Stimulated activated CD4-positive, alpha-beta T cell treated with anti-CD3 and anti-CD28 coated beads, Interleukin-2, amount 100 ng/mL, for 24 hours (primary cell): ENCODE measurements around the gene NELFCD.
"Not testable (repeated sequence)": the region's sequence is repeated elsewhere in the genome, so short reads cannot be mapped to it uniquely, and the experiment has no call there.

Source experiments
- DNase-seq, 2 donors: peaks; one replicate each; pipeline ENCODE4 v3.0.0-alpha.2; 2020

The NELFCD gene

DNA sequence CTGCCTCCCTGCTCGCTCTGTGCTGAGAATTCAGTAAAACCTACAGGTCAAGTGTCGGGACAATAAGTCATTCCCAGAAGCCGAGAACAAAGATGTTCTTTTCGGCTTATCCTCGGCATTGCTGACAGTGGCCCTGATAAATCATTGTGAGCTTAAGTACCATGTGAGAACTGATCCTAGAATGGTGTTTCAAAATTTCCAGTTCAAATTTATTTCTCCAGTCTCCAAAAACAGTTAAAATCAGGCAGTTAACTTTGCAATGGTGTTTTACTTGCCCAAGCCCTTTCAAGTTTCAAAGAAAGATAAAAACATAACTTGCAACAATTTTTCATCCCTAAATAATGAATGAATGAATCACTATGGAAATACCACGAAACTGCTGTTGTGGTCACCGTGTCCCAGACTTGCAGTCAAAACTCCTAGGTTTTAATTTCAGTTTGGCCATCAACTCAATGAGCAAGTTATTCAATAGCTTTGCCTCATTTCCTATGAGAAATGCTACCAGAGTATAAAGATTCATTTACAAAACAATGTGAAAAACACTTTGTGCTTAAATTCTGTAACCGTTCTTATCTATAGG is 46.8 kb downstream of the NELFCD start:
- no peak for DNase-seq

DNA sequence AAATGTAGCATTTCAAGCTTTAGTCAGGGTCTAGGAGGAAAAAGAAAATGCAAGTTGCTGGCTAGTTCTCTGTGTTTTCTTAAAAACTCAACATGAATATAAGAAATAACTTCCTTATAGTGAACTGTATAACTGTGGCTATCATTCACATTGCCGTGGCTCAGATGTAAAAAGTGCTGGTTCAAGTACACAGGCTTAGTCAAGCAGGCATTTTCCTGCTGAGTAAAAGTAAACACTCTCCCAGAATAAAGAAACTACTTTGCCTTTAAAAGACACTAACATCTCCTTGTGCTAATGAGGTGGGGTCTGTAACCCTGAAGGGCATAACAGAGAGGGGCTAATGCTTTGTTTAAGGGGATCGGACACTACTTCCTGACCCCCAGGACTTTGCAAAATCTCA is 47.8 kb downstream of the NELFCD start:
- no peak for DNase-seq

DNA sequence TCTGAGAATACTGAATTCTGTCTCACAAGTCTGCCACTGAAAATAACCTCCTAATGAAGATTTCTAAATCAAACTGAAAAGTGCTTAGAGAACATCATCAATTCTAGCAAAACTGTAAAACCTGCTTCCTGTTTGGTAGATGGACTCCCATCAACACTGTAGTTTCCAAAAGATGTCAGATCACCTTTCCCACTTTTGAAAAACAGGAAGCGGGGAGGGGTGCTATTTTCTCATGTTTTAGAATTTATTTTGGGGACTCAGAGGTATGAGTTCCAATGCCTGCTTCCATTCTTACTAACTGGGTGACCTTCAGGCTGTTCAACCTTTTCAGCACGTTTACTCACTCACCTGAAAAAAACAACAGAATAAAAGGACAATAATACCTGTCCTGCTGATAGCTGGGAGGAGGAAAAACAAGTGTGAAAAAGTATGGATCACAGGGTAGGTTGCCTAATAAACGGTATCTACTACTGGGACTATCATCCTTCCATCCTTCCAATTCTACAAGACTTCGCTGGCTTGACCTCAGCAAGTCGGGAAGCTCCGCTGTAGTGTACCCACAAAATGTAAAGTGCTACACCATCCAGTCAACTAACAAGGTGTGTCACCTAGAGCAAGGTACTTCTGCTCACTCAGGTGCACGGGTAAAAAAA is 50.0 kb downstream of the NELFCD start:
- DNase-seq, result no peak

DNA sequence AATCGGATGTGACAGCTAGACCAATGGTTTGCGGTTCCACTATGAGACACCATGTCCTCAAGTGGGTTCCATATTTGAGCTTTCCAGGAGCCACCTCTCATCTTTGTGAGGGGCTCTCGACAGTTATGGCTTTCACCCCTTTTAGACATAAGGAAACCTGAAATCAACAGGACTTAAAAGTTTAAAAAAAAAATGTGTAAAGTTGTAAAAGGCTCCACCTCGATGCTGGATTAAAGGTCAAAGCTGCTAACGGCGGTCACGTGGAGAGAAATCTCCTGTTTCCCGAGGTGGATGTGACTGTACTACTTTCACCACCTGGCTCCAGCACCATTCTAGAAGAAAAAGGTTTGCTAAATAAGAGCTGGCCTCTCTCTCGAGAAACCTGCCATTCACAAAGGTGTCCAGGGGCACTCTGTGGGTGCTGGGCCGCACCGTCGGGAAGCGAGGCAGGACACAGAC is 50.5 kb downstream of the NELFCD start:
- DNase-seq, result no peak

DNA sequence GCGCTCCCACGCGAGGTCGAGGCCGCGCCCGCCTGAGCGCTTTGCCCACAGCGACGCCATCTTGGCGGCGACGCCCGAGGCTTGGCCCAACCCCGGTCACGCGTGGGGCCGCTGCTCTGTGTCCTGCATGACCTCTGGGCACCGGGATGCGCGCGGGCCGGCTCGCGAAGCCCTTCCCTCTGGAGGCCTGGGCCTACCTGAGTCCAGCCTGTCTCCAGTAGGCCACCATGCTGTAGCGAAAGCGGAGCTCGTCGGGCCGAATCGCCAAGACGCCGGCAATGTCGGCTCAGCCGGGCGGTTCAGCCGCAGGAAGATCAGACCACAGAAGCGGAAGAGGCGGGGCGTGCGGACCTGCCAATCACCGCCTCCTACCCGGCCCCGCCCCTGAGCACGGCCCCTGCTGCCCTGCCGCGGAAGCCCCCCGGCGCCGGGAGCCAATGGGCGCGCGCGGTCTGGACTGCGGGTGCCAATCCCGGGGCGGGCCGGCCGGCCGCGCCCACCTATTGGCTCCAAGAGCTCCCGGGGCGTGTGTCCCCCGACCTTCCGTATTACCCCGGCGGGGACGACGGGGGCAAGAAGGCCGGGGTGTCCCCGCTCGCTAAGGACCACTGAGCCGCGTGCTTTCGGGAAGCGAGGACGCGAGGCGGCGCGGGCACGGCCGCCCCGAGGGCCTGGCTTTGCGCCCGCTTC is 51.1 kb downstream of the NELFCD start, which contains the start of gene ATP5F1E:
TSS of gene ATP5F1E (minus strand) at position 313 of the 690 bp plus-strand sequence. CDS start at position 229, 84 bp downstream.
- DNase-seq, result peak; percentile 97 to 98

DNA sequence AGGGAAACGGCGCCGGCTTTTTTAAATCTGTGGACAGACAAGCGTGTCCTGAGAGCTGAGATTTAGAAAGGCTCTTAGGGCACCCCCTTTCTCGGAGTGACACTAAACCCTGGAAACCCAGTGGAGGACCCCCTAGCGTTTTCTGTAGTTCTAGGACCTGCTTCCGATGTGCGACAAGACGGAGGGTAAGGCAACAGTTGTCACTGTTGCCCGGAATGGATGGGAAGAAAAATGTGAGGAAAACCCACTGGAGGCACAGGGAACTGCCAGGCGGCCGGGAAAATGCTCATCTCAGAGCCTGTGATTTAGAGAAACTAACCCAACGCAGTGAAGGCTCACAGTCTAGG is 51.6 kb downstream of the NELFCD start:
- no peak for DNase-seq

DNA sequence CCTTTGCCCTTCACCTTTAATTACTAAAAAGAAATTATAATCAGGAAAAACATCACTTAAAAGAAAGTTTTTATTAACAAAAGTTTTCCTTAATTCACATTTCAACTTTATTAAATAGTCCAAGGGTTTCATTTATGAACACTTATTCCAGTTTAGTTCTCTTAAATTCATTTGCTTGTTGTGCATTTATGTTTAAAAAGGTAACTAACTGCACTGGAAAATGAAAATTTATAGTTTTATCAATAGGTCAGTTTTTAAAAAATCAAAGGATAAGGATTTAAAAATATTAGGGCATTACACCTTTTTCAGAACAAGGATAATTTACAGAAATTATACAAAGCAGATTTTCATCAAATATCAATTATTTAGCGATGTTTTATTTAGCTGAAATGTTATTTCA is 52.0 kb downstream of the NELFCD start:
- no peak for DNase-seq

DNA sequence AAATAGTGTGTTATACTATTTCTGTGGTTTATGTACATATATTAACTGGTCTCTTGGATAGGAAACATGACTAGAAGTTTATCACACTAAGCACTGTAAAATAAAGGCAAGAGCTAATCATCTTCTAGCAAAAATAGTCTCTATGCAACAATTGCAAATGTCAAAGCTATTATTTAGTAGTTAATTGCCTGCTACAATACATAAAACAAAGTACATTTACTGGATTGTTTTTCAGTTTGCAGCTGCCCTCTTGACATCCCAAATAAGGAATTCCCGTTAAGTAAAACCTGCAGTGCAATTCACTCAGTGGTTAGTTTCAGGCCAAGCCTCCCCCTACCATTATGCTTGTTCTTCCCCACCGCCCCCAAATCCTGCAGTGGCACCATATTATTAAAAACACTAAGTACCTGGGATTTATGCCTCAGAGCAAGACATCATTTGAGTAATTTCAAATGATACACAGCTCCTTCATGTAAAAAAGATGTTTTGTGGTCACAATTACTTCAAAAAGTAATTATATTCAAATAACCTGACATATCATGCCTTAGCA is 52.6 kb downstream of the NELFCD start:
- DNase-seq, result no peak

DNA sequence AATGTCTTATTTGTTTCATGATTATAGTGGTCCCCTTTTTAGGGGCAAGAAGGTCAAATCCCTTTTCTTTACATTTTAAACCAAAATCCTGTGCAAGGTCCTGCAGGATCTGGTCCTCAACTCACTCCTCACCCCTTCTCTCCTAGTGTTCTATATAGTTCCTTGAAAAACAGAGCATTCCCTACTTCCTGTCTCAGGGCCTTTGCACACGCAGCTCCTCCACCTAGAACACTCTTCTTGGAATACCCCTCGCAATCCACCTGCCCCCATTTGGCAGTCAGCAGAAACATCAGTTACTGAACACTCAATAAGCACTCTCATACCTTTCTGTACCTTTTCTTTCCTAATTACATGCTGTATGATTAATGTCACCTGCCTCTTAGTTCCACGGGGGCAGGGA is 54.3 kb downstream of the NELFCD start:
- no peak for DNase-seq

DNA sequence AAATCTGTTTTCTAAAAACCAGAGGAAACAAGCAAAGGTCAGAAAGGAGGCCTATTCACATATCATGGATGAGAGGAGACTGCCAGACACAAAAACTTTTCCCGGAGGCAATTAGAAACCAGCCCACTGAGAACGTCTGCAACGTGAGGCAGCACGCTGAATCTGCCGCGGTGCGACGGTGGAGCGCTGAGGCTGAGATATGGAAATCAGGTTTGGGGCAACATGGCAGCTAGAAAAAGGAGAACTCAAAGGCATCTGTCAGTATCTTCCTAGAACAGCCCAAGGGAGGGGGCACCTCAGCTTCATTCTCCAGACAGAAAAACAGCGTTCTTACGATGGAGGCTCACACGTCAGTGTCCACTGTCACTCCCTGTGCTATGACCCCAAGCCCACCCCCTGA is 56.3 kb downstream of the NELFCD start:
- DNase-seq, result no peak

DNA sequence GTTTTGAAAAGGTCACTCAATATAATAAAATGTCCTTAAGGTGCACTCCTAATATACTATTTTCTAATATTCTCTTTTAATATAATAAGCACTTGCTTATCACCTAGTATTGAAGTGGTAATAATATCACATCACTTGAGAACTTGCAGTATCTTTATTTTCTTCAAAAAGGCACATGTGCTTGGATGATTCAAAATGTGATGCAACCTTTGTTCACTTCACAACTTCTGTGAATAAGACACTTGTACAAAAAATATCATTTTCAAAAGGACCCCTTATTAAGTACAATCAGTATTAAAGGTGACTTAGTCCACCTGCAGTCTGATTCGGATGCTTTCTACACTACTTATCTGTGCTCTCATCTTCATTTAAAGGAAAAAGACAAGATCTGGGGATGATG is 58.2 kb downstream of the NELFCD start:
- no peak for DNase-seq

DNA sequence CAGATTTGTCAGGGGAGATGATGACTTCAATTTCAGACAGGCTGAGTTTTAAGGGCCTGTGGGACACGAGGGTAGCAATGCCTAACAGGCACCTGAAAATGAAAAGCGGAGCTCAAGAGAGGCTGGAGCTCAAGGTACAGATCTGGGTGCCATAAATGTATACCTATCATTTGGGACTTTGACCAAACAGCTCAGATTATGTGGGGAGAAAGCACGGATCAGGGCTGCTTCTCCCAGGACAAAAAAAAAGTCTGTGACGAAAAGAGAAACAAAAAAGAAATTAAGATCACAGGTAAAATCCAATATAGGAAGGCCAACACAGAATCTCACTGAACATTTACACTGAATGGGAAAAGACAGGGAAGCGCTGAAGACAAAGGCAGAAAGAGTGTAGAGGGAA is 59.6 kb downstream of the NELFCD start:
- DNase-seq, result no peak

DNA sequence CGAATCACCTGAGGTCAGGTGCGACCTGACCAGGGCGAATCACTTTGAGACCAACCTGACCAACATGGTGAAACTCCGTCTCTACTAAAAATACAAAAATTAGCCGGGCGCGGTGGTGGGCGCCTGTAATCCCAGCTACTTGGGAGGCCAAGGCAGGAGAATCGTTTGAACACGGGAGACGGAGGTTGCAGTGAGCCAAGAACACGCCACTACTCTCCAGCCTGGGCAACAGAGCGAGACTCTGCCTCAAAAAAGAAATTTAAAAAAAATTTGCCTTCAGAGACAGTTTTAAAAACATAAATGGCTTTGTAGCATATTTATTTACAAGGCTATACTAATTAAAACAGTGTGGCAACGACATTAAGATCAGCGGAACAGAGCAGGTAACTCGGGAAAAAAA is 60.4 kb downstream of the NELFCD start:
- DNase-seq, result not testable (repeated sequence)

DNA sequence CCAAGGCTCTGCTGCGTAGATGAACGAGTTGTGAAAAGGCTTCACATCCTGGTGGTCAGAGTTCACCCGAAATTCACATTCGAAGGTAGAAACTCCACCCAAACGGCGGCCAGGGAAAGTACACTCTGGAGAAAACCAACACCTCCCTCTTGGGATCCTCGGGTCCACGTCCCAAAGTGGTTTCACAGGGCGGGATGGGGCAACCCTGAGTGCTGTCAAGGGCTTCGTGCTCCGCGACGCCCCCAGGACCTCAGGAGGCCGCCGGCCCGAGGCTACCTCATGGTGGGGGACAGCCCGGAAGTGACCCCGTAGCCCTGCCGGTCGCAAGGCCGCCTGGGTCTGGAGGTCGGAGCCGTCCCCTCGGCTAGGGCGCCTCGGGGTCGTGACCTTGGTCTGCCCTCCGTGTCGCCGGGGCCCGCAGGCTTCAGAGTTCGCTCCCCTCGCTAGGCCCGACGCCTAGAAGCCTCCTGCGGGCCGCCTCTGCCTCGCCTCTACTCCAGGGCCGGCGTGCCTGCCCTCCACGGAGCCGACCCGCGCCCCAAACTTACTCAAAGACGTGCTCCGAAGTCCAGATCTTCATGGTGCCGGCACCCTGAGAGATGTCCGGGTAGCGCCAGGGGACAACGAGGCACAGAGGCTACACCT is 61.2 kb downstream of the NELFCD start, which contains the start of gene PRELID3B:
TSS of gene PRELID3B (minus strand) at position 636 of the 645 bp plus-strand sequence. CDS start at position 580, 56 bp downstream.
- no peak for DNase-seq

DNA sequence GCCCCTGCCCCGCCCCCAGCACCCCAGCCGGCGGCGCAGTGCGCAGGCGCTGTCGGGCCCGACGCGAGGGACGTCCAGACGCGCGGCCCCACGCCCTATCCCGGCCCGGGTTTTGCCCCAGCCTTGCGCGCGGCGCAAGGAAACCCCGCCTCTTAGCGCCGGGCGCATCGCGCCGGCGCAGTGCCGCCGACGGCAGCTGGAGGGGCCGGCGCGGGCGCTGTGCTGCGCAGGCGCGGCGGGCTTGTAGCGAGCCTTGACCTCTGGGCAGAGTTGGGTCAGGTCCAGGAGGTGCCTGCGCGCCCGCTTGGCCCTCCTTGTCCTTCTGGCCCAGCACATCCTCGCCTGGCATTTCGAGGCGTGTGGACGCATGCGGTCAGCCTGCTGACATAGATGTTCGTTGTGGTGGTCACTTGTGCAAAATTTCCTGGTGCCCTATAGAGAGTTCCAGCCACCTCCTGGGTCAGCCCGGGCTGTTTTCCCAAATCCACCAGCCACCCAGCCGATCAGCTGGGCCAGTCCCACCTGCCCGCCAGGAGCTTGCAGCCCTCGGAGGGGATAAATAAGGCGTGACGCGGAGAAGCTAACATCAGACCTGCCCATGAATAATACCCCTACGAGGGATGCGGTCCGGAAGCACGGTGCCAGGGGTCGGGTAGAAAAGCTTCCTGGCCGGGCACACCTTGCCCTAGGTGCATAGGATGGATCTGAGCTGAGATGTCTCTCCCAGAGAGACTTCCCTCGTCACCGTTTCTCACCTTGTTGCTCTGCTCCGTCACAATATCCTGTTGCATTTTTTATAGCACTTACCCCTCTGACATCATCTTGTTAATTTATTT is 62.0 kb downstream of the NELFCD start:
- peak; percentile 94 to 96 for DNase-seq

DNA sequence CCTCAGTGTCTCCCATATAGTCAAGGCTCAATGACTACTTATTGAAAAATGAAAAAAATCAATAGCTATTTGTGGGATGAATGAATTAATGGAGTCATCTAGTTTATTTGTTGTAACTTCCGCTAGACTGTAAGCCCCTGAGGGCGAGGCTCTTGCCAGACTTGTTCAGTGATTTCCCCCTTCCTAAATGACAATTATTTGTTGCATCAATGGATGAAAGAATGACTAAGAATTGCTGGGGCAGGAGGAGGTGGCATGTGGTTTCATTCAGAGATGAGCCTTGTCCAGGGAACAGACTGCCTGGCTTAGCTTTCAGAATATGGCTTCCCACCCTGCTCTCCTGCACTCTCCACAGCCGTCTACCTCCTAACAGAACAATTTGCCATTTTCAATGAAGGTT is 62.6 kb downstream of the NELFCD start:
- DNase-seq, result no peak

DNA sequence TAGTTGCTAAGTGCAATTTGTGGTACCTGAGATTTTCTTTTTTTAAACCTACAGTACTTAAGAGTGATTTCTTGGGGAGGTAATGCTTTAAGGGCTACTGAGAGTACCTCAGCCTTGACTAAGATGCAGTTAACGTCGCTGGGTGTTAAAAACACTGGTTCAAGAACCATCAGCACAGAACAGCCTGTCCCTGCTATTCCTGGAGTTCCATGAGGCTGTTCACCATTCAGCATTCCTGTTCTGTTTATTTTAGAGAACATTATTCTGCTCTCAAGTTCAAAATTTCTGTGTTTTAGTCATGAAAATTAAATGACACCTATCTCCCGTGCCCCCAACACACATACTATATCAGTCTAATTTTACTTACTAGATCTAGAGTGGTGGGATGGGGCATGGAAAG is 63.2 kb downstream of the NELFCD start:
- no peak for DNase-seq
